ENCODE data around the gene OR52N4.

Gene OR52N4

GRCh38 chr11:5726351-5726750, 27.7 kb upstream of the OR52N4 start:
- no peak for ATAC-seq
- TF ChIP-seq PATZ1 (CRISPR knock-in tag; IDR thresholded peaks at IDR 0.05; ENCODE audit: borderline replicate concordance) (no peak), CSDC2 (CRISPR knock-in tag; IDR thresholded peaks at IDR 0.05) (no peak), ZNF8 (CRISPR knock-in tag; IDR thresholded peaks at IDR 0.05) (no peak), ISL1 (CRISPR knock-in tag; IDR thresholded peaks at IDR 0.05) (no peak), OSR1 (CRISPR knock-in tag; IDR thresholded peaks at IDR 0.05) (no peak), CREB5 (CRISPR knock-in tag; IDR thresholded peaks at IDR 0.05; ENCODE audit: low read depth) (no peak), SNAI2 (CRISPR knock-in tag; IDR thresholded peaks at IDR 0.05) (no peak), ARNTL (CRISPR knock-in tag; IDR thresholded peaks at IDR 0.05; ENCODE audit: borderline replicate concordance, low read depth) (no peak), TSHZ2 (CRISPR knock-in tag; IDR thresholded peaks at IDR 0.05) (no peak), GLIS3 (CRISPR knock-in tag; IDR thresholded peaks at IDR 0.05) (no peak), TOX (CRISPR knock-in tag; IDR thresholded peaks at IDR 0.05; ENCODE audit: borderline replicate concordance) (no peak), ZFP30 (CRISPR knock-in tag; IDR thresholded peaks at IDR 0.05) (no peak), POU6F1 (CRISPR knock-in tag; IDR thresholded peaks at IDR 0.05; ENCODE audit: borderline replicate concordance, low read depth) (no peak), ESRRG (CRISPR knock-in tag; IDR thresholded peaks at IDR 0.05) (no peak), ZFP3 (CRISPR knock-in tag; IDR thresholded peaks at IDR 0.05) (no peak), CSRNP3 (CRISPR knock-in tag; IDR thresholded peaks at IDR 0.05) (no peak), ZNF565 (CRISPR knock-in tag; conservative IDR thresholded peaks at IDR 0.05; ENCODE audit: low read depth) (no peak), RARB (CRISPR knock-in tag; IDR thresholded peaks at IDR 0.05) (no peak)

GRCh38 chr11:5727691-5728090, 26.4 kb upstream of the OR52N4 start:
- no peak for ATAC-seq
- TF ChIP-seq TSHZ2 (CRISPR knock-in tag; IDR thresholded peaks at IDR 0.05), result no peak
- TF ChIP-seq ISL1 (CRISPR knock-in tag; IDR thresholded peaks at IDR 0.05), result no peak
- TF ChIP-seq TCF4 (CRISPR knock-in tag; IDR thresholded peaks at IDR 0.05; ENCODE audit: borderline replicate concordance), result no peak
- TF ChIP-seq CSDC2 (CRISPR knock-in tag; IDR thresholded peaks at IDR 0.05), result no peak
- TF ChIP-seq PATZ1 (CRISPR knock-in tag; IDR thresholded peaks at IDR 0.05; ENCODE audit: borderline replicate concordance), result no peak
- TF ChIP-seq ZFP30 (CRISPR knock-in tag; IDR thresholded peaks at IDR 0.05), result no peak
- TF ChIP-seq BACH2 (CRISPR knock-in tag; IDR thresholded peaks at IDR 0.05; ENCODE audit: borderline replicate concordance), result no peak
- TF ChIP-seq GLIS3 (CRISPR knock-in tag; IDR thresholded peaks at IDR 0.05), result no peak
- TF ChIP-seq ESRRG (CRISPR knock-in tag; IDR thresholded peaks at IDR 0.05), result no peak
- TF ChIP-seq ZC3H10 (CRISPR knock-in tag; IDR thresholded peaks at IDR 0.05), result no peak
- TF ChIP-seq SNAI2 (CRISPR knock-in tag; IDR thresholded peaks at IDR 0.05), result no peak
- TF ChIP-seq PPARA (CRISPR knock-in tag; IDR thresholded peaks at IDR 0.05; ENCODE audit: borderline replicate concordance), result no peak
- no peak for TF ChIP-seq RARB (CRISPR knock-in tag; IDR thresholded peaks at IDR 0.05)

Data from SK-N-SH treated with all-trans-retinoic acid at 6 μM for 48 hours (cell line).